A549 (cell line): Measurements from ENCODE around the gene MYLIP. TPM values are rescaled to one million over a fixed set of nuclear protein-coding genes. Genes with fewer than 3 reads are reported as not detected.

Source experiments
- ATAC-seq, 2 experiments: fragments of 200-7000 bp in 1 of 2; fragments of >200 bp in 1 of 2; cut with Nextera tagmentation in 1 of 2; cut with Tn5 transposase in 1 of 2; 3 replicates each; pipeline versions ENCODE4 v1.8.0 to v1.9.1; 2018 to 2020; ENCODE audit warnings: mild to moderate bottlenecking in 1 of 2, moderate library complexity in 1 of 2
- CTCF ChIA-PET: fragments of 300-600 bp; sonication (Branson Sonifier 250); formaldehyde crosslinking; extraction: SDS; loops from one replicate; lab custom pipeline; 2021; ENCODE audit warnings: antibody characterized with exemption, inconsistent platforms; lab: Yijun Ruan, JAX
- POLR2A ChIA-PET: fragments of 350-600 bp; formaldehyde crosslinking; extraction: SDS; loops from one replicate; lab custom pipeline; 2021; ENCODE audit warnings: antibody characterized with exemption, inconsistent platforms; lab: Yijun Ruan, JAX
- DNase-seq, 2 experiments: peaks; one replicate each; pipeline versions ENCODE4 v3.0.0 to v3.0.0-alpha.2; 2011 to 2016; ENCODE audit warnings: low read depth in 1 of 2, low spot score in 1 of 2
- FAIRE-seq: peaks from 2 replicates; lab custom pipeline; 2011; peaks lifted over from hg19 to GRCh38; lab: Jason Lieb, UNC
- H3K27ac ChIP-seq, 2 experiments: fragments of >200 bp; sonication (Bioruptor Twin); formaldehyde crosslinking; 3 replicates each; pipeline ENCODE4 v1.5.1; 2016 to 2017
- H3K4me1 ChIP-seq: fragments of >200 bp; sonication (Bioruptor Twin); formaldehyde crosslinking; 3 replicates; pipeline ENCODE4 v1.6.1; 2016
- H3K4me2 ChIP-seq: fragments of >200 bp; sonication (Bioruptor Twin); formaldehyde crosslinking; 3 replicates; pipeline ENCODE4 v1.6.1; 2016
- H3K4me3 ChIP-seq: fragments of >200 bp; sonication (Bioruptor Twin); formaldehyde crosslinking; 3 replicates; pipeline ENCODE4 v1.5.1; 2016
- H3K9me3 ChIP-seq: fragments of >200 bp; sonication (Bioruptor Twin); formaldehyde crosslinking; 3 replicates; pipeline ENCODE4 v1.6.1; 2016
- BCL3 ChIP-seq: fragments of >200 bp; sonication (Bioruptor Twin); formaldehyde crosslinking; IDR thresholded peaks from 3 replicates; pipeline ENCODE4 v1.6.1; 2016
- BHLHE40 ChIP-seq: IDR thresholded peaks from 2 replicates; pipeline ENCODE4 v1.6.1; 2012; ENCODE audit warnings: low read depth, low read length, inconsistent platforms
- CEBPB ChIP-seq, 2 experiments: fragments of >200 bp in 1 of 2; sonication (Bioruptor Twin) in 1 of 2; formaldehyde crosslinking in 1 of 2; IDR thresholded peaks; 2 replicates each; pipeline ENCODE4 v1.6.1; 2012 to 2016
- CTCF ChIP-seq: fragments of >200 bp; sonication (Bioruptor Twin); formaldehyde crosslinking; IDR thresholded peaks from 3 replicates; pipeline ENCODE4 v1.5.1; 2016
- EHMT2 ChIP-seq: fragments of 200-600 bp; sonication (generic); IDR thresholded peaks from 2 replicates; pipeline ENCODE4 v1.6.1; 2016; ENCODE audit warnings: antibody characterized with exemption, low read depth, mild to moderate bottlenecking, moderate library complexity
- FOSB ChIP-seq: fragments of 250-450 bp; sonication (Bioruptor Pico); IDR thresholded peaks from 2 replicates; pipeline ENCODE4 v1.5.0; 2020; ENCODE audit warnings: mild to moderate bottlenecking, moderate library complexity
- FOXS1 ChIP-seq: fragments of 250-450 bp; sonication (Bioruptor Pico); IDR thresholded peaks from 2 replicates; pipeline ENCODE4 v1.5.0; 2020; ENCODE audit warnings: mild to moderate bottlenecking, moderate library complexity
- HEYL ChIP-seq: fragments of 250-450 bp; sonication (Bioruptor Pico); IDR thresholded peaks from 2 replicates; pipeline ENCODE4 v1.8.0; 2021; ENCODE audit warnings: mild to moderate bottlenecking, moderate library complexity
- HMGXB4 ChIP-seq: fragments of 250-450 bp; sonication (Bioruptor Pico); IDR thresholded peaks from 2 replicates; pipeline ENCODE4 v1.5.0; 2021; ENCODE audit warnings: mild to moderate bottlenecking, moderate library complexity, borderline replicate concordance
- JUN ChIP-seq, 2 experiments: fragments of >200 bp; sonication (Bioruptor Twin); formaldehyde crosslinking; IDR thresholded peaks; 2 replicates in 1 of 2; 3 replicates in 1 of 2; pipeline ENCODE4 v1.6.1; 2016 to 2017
- JUNB ChIP-seq: fragments of >200 bp; sonication (Bioruptor Twin); formaldehyde crosslinking; IDR thresholded peaks from 2 replicates; pipeline ENCODE4 v1.6.1; 2016
- MAFK ChIP-seq: fragments of 450-650 bp; IDR thresholded peaks from 2 replicates; pipeline ENCODE4 v1.6.1; 2014; ENCODE audit not compliant: partially characterized antibody
- MAZ ChIP-seq: fragments of 150-350 bp; IDR thresholded peaks from 2 replicates; pipeline ENCODE4 v1.6.1; 2014; ENCODE audit warnings: antibody characterized with exemption, low read depth, low read length, borderline replicate concordance
- MYC ChIP-seq: IDR thresholded peaks from 2 replicates; pipeline ENCODE4 v1.6.1; 2012; ENCODE audit warnings: mild to moderate bottlenecking, inconsistent platforms, low read length, improper control_type of control experiment, borderline replicate concordance
- NPAS2 ChIP-seq: fragments of 250-450 bp; sonication (Bioruptor Pico); IDR thresholded peaks from 2 replicates; pipeline ENCODE4 v1.8.0; 2022; ENCODE audit warnings: mild to moderate bottlenecking, moderate library complexity, borderline replicate concordance
- POLR2A ChIP-seq: IDR thresholded peaks from 2 replicates; pipeline ENCODE4 v1.6.1; 2012; ENCODE audit warnings: mild to moderate bottlenecking, low read length
- RAD21 ChIP-seq, 2 experiments: fragments of >200 bp in 1 of 2; sonication (Bioruptor Twin) in 1 of 2; formaldehyde crosslinking in 1 of 2; IDR thresholded peaks in 1 of 2; conservative IDR thresholded peaks in 1 of 2; 2 replicates in 1 of 2; 3 replicates in 1 of 2; pipeline ENCODE4 v1.6.1; 2012 to 2018; ENCODE audit warnings: inconsistent platforms in 1 of 2
- RARB ChIP-seq: fragments of 250-450 bp; sonication (Bioruptor Pico); IDR thresholded peaks from 2 replicates; pipeline ENCODE4 v1.8.0; 2021; ENCODE audit warnings: mild to moderate bottlenecking, moderate library complexity
- RCOR1 ChIP-seq: fragments of 150-350 bp; IDR thresholded peaks from 2 replicates; pipeline ENCODE4 v1.6.1; 2014; ENCODE audit warnings: antibody characterized with exemption, low read length, low read depth
- RFX5 ChIP-seq: fragments of 450-650 bp; IDR thresholded peaks from 2 replicates; pipeline ENCODE4 v1.7.1; 2014; ENCODE audit warnings: antibody characterized with exemption, mild to moderate bottlenecking, moderate library complexity
- RNF2 ChIP-seq: fragments of 200-600 bp; sonication (generic); IDR thresholded peaks from 2 replicates; pipeline ENCODE4 v1.6.1; 2016; ENCODE audit warnings: low read depth, mild to moderate bottlenecking, antibody characterized with exemption, moderate library complexity, borderline replicate concordance
- SMC3 ChIP-seq: fragments of >200 bp; sonication (Bioruptor Twin); formaldehyde crosslinking; IDR thresholded peaks from 3 replicates; pipeline ENCODE4 v1.6.1; 2018; ENCODE audit warnings: inconsistent platforms
- SREBF2 ChIP-seq: fragments of 450-650 bp; IDR thresholded peaks from 2 replicates; pipeline ENCODE4 v1.6.1; 2014; ENCODE audit warnings: mild to moderate bottlenecking, moderate library complexity
- TFCP2L1 ChIP-seq: fragments of 250-450 bp; sonication (Bioruptor Pico); IDR thresholded peaks from 2 replicates; pipeline ENCODE4 v1.5.0; 2021; ENCODE audit warnings: mild to moderate bottlenecking
- TP53 ChIP-seq: fragments of 250-450 bp; sonication (Bioruptor Pico); IDR thresholded peaks from 2 replicates; pipeline ENCODE4 v1.5.0; 2021; ENCODE audit warnings: mild to moderate bottlenecking, moderate library complexity
- USF2 ChIP-seq: fragments of 450-650 bp; IDR thresholded peaks from 2 replicates; pipeline ENCODE4 v1.6.1; 2014; ENCODE audit warnings: antibody characterized with exemption
- ZNF302 ChIP-seq: fragments of 250-450 bp; sonication (Bioruptor Pico); IDR thresholded peaks from 2 replicates; pipeline ENCODE4 v1.9.0; 2021; ENCODE audit warnings: inconsistent platforms, mild to moderate bottlenecking, moderate library complexity
- ZSCAN20 ChIP-seq: fragments of 250-450 bp; sonication (Bioruptor Pico); IDR thresholded peaks from 2 replicates; pipeline ENCODE4 v1.8.0; 2022; ENCODE audit warnings: mild to moderate bottlenecking, moderate library complexity
- WGBS: methylation state at CpG from one replicate; pipeline ENCODE4 v1.1.6; 2017; ENCODE audit errors: missing lambda C conversion rate; 5-methylcytosine and 5-hydroxymethylcytosine counted together
- polyA plus RNA-seq, 4 experiments: library from polyadenylated mRNA; depleted of rRNA in 3 of 4; stranded (reverse); fragments of >200 nt; fragmentation: RNase III in 1 of 4; extraction: RNeasy Plus Mini Kit Qiagen cat#74134 plus additional on column Dnase treatment in 1 of 4; gene quantifications; 2 replicates in 3 of 4; 3 replicates in 1 of 4; pipeline ENCODE4 v1.2.3, GENCODE V29; 2011 to 2017
- TF ChIP-seq, protein P1 (sequence below): fragments of 250-450 bp; sonication (Bioruptor Pico); IDR thresholded peaks from 2 replicates; pipeline ENCODE4 v1.5.0; 2020; ENCODE audit warnings: low read depth, mild to moderate bottlenecking, moderate library complexity

Gene MYLIP
- polyA plus RNA-seq, 2 of the 4 experiments (the other 2 are of a cell fraction): 2.3 to 9.1 TPM

- no peak overlapping the region for H3K4me2 ChIP-seq
- TF ChIP-seq ZSCAN20 (no peak), HMGXB4 (CRISPR knock-in tag) (no peak), ZNF302 (CRISPR knock-in tag) (no peak), MYC (no peak), FOSB (no peak), BCL3 (no peak), RFX5 (no peak), MAFK (no peak), CTCF (no peak), SREBF2 (no peak), NPAS2 (CRISPR knock-in tag) (no peak), JUN (IDR thresholded peaks at IDR 0.05) (no peak), EHMT2 (no peak), RCOR1 (no peak), TP53 (CRISPR knock-in tag) (no peak), JUNB (no peak), SMC3 (no peak)
- TF ChIP-seq, protein P1, sequence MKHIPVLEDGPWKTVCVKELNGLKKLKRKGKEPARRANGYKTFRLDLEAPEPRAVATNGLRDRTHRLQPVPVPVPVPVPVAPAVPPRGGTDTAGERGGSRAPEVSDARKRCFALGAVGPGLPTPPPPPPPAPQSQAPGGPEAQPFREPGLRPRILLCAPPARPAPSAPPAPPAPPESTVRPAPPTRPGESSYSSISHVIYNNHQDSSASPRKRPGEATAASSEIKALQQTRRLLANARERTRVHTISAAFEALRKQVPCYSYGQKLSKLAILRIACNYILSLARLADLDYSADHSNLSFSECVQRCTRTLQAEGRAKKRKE: no peak
- 0 out of 3 replicates have a peak, but pooled peaks cover 3% of the 10 kb centered on the region for H3K4me1 ChIP-seq
- no peak overlapping the region for H3K27ac ChIP-seq
- no peaks in the 10 kb centered on the region for H3K9me3 ChIP-seq
- no peak for ATAC-seq
- ChIA-PET POLR2A (no interaction called here), CTCF (no interaction called here)
- FAIRE-seq: no peak
- no peak for DNase-seq
- 54% methylated on average over 7 of the region's 7 CpGs for WGBS
- no peak overlapping the region for H3K4me3 ChIP-seq
These were observed 25.2 kb upstream of the MYLIP start for GRCh38 chr6:16103722-16104121.

DNA sequence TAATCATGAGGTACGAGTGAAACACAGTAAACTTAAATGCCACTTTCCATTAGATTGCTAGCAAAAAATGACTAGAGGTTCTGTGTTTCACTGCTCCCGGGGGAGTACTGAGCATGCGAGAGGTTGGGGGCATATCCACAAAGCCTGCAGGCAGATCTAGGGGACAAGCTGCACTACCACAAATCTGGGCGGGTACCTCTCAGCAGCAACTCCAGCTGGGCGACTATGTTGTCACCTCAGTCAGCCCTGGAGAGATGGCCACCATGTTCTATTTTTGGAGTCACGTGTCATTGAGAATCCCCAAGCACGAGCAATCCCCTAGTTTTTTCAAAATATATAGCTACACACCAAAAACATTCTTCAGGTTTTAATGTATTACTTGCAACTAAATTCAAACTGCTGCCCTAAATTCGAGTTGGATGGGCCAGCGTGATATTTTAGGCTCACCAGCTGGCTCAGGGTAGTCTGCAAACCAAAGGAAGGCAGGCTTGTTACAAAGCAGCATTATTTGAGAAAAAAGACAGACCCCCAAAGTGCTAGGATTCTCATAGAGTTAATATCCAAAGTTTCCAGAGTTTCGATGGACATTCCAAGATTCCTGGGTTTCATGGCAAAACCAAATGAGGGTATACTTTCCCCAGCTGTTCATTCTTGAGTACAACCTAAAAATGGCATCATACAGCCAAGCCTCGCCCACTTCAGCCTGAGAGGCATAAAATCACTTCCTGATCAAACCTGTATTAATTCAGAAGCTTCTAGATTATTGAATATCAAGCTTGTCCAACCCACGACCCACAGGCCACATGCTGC is 24.1 kb upstream of the MYLIP start:
- FAIRE-seq (no peak), DNase-seq (no peak), ATAC-seq (no peak)
- ChIA-PET CTCF (interaction anchor here (0.6 kb wide), 1 partner anchor 413 kb away, joined by 3 read pairs; no protein-coding TSS in a partner anchor), POLR2A (no interaction called here)
- Histone ChIP-seq H3K9me3 (no peaks in the 10 kb centered on the region), H3K4me2 (no peak overlapping the region), H3K27ac (no peak overlapping the region), H3K4me3 (no peak overlapping the region), H3K4me1 (0 out of 3 replicates have a peak, but pooled peaks cover 3% of the 10 kb centered on the region)
- WGBS: 60% methylated on average over 12 of the region's 12 CpGs
- no peak for TF ChIP-seq RARB (CRISPR knock-in tag)
- TF ChIP-seq RAD21 (conservative IDR thresholded peaks at IDR 0.05 in 1 of 2, IDR thresholded peaks at IDR 0.05 in 1 of 2): no peak
- no peak for TF ChIP-seq JUN (IDR thresholded peaks at IDR 0.05)
- TF ChIP-seq USF2: no peak
- TF ChIP-seq TFCP2L1 (CRISPR knock-in tag): no peak
- no peak for TF ChIP-seq CEBPB (IDR thresholded peaks at IDR 0.05)
- TF ChIP-seq RCOR1: no peak
- no peak for TF ChIP-seq JUNB
- TF ChIP-seq FOXS1 (CRISPR knock-in tag): no peak
- TF ChIP-seq POLR2A: no peak
- TF ChIP-seq, protein P1: no peak
- no peak for TF ChIP-seq HEYL (CRISPR knock-in tag)
- TF ChIP-seq SREBF2: no peak
- TF ChIP-seq MAZ: no peak
- TF ChIP-seq RNF2: no peak
- no peak for TF ChIP-seq RFX5
- TF ChIP-seq BHLHE40: no peak
